ENCODE results near the gene RBFOX1.

The RBFOX1 gene

GRCh38 chr16:7380911-7381310, 48.3 kb downstream of the RBFOX1 start:
- no peaks in the 10 kb centered on the region for H3K4me1 ChIP-seq (ENCODE audit: insufficient read depth, low read length, poor library complexity, severe bottlenecking)
- H3K27me3 ChIP-seq (ENCODE audit: insufficient read depth, low read length, poor library complexity, severe bottlenecking), result no peaks in the 10 kb centered on the region
- H3K4me3 ChIP-seq (ENCODE audit: low read length, poor library complexity, severe bottlenecking), result no peak overlapping the region
- no peaks in the 10 kb centered on the region for H3K79me2 ChIP-seq (ENCODE audit: insufficient read depth, low read length)
- H3K9me2 ChIP-seq (replicated peaks; ENCODE audit: low read depth, low read length), result no peaks in the 10 kb centered on the region
- H3K36me3 ChIP-seq (ENCODE audit: insufficient read depth, low read length), result no peaks in the 10 kb centered on the region
- no peaks in the 10 kb centered on the region for H3K9me3 ChIP-seq (ENCODE audit: insufficient read depth, low read depth, low read length)
- H3F3A ChIP-seq (ENCODE audit: low read depth), result no peaks in the 10 kb centered on the region
- H3K9ac ChIP-seq (ENCODE audit: low read depth, low read length, poor library complexity, severe bottlenecking), result no peak overlapping the region
- TF ChIP-seq, protein P1, sequence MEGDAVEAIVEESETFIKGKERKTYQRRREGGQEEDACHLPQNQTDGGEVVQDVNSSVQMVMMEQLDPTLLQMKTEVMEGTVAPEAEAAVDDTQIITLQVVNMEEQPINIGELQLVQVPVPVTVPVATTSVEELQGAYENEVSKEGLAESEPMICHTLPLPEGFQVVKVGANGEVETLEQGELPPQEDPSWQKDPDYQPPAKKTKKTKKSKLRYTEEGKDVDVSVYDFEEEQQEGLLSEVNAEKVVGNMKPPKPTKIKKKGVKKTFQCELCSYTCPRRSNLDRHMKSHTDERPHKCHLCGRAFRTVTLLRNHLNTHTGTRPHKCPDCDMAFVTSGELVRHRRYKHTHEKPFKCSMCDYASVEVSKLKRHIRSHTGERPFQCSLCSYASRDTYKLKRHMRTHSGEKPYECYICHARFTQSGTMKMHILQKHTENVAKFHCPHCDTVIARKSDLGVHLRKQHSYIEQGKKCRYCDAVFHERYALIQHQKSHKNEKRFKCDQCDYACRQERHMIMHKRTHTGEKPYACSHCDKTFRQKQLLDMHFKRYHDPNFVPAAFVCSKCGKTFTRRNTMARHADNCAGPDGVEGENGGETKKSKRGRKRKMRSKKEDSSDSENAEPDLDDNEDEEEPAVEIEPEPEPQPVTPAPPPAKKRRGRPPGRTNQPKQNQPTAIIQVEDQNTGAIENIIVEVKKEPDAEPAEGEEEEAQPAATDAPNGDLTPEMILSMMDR (conservative IDR thresholded peaks at IDR 0.05; ENCODE audit: low read length), result no peak
- no peak for TF ChIP-seq EZH2phosphoT487 (IDR thresholded peaks at IDR 0.05; ENCODE audit: borderline replicate concordance)
- no peak overlapping the region for H3K4me2 ChIP-seq (ENCODE audit: low read depth, low read length, poor library complexity, severe bottlenecking)
- no peak overlapping the region for H2AFZ ChIP-seq (ENCODE audit: low read length)
- H4K20me1 ChIP-seq (ENCODE audit: insufficient read depth, low read length, poor library complexity, severe bottlenecking), result no peaks in the 10 kb centered on the region

DNA sequence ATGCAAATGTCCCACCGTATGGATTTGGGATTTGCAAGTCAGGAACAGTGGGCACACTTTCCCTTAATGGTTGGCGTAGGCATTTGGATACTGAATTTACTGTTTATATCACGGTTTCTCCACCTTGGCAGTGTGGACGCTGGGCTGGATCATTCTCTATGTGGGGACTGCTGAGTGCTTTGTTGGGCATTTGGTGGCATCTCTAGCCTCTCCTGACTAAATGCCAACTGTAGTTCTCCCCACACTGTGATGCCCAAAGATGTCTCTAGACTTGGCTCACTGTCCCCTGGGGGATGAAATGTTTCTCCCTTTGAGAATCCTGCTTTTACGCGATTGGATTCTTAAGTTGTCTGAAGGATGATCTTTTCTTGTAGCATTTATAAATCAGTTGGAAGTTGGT, 49.0 kb downstream of the RBFOX1 start:
- Histone ChIP-seq H3K4me2 (ENCODE audit: low read depth, low read length, poor library complexity, severe bottlenecking) (no peak overlapping the region), H3F3A (ENCODE audit: low read depth) (no peaks in the 10 kb centered on the region), H3K9ac (ENCODE audit: low read depth, low read length, poor library complexity, severe bottlenecking) (no peak overlapping the region), H3K9me3 (ENCODE audit: insufficient read depth, low read depth, low read length) (no peaks in the 10 kb centered on the region), H2AFZ (ENCODE audit: low read length) (no peak overlapping the region), H4K20me1 (ENCODE audit: insufficient read depth, low read length, poor library complexity, severe bottlenecking) (no peaks in the 10 kb centered on the region), H3K4me1 (ENCODE audit: insufficient read depth, low read length, poor library complexity, severe bottlenecking) (no peaks in the 10 kb centered on the region), H3K4me3 (ENCODE audit: low read length, poor library complexity, severe bottlenecking) (no peak overlapping the region), H3K79me2 (ENCODE audit: insufficient read depth, low read length) (no peaks in the 10 kb centered on the region), H3K36me3 (ENCODE audit: insufficient read depth, low read length) (no peaks in the 10 kb centered on the region), H3K9me2 (replicated peaks; ENCODE audit: low read depth, low read length) (no peaks in the 10 kb centered on the region), H3K27me3 (ENCODE audit: insufficient read depth, low read length, poor library complexity, severe bottlenecking) (no peaks in the 10 kb centered on the region)
- no peak for TF ChIP-seq EZH2phosphoT487 (IDR thresholded peaks at IDR 0.05; ENCODE audit: borderline replicate concordance)
- TF ChIP-seq, protein P1 (conservative IDR thresholded peaks at IDR 0.05; ENCODE audit: low read length), result no peak

DNA sequence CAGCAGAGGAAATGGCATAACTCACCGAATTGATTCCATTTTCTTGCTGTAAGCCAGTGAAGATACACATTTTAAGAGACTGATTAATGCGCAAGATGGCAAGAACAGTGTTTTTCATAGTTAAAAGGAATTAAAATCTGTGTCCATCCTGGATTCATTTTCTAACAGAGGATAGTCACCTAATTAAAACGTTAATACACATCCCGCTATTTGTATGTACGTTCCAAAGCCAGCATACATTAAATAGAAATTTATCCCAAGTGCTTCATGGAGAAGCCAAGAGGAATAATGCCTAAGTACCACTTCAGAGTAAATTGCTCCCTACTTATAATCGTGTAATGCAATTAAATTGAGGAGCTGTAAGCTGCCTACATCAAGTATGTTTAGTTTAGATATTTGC, 49.9 kb downstream of the RBFOX1 start:
- TF ChIP-seq EZH2phosphoT487 (IDR thresholded peaks at IDR 0.05; ENCODE audit: borderline replicate concordance), result no peak
- TF ChIP-seq, protein P1 (conservative IDR thresholded peaks at IDR 0.05; ENCODE audit: low read length), result no peak

More for the DNA sequence above, 49.9 kb downstream of the RBFOX1 start:
- Histone ChIP-seq H3K27me3 (ENCODE audit: insufficient read depth, low read length, poor library complexity, severe bottlenecking) (no peaks in the 10 kb centered on the region), H3K9ac (ENCODE audit: low read depth, low read length, poor library complexity, severe bottlenecking) (no peak overlapping the region), H2AFZ (ENCODE audit: low read length) (no peak overlapping the region), H3K9me2 (replicated peaks; ENCODE audit: low read depth, low read length) (no peaks in the 10 kb centered on the region), H3K4me1 (ENCODE audit: insufficient read depth, low read length, poor library complexity, severe bottlenecking) (no peaks in the 10 kb centered on the region), H3K36me3 (ENCODE audit: insufficient read depth, low read length) (no peaks in the 10 kb centered on the region), H3K4me2 (ENCODE audit: low read depth, low read length, poor library complexity, severe bottlenecking) (no peak overlapping the region), H4K20me1 (ENCODE audit: insufficient read depth, low read length, poor library complexity, severe bottlenecking) (no peaks in the 10 kb centered on the region), H3F3A (ENCODE audit: low read depth) (no peaks in the 10 kb centered on the region), H3K4me3 (ENCODE audit: low read length, poor library complexity, severe bottlenecking) (no peak overlapping the region), H3K9me3 (ENCODE audit: insufficient read depth, low read depth, low read length) (no peaks in the 10 kb centered on the region), H3K79me2 (ENCODE audit: insufficient read depth, low read length) (no peaks in the 10 kb centered on the region)
